H54 (cell line): ENCODE data around the gene ABCA2.
A peak's percentile ranks its signal among the peaks of the same experiment; 100 is the strongest.

Experiments
- DNase-seq: peaks from one replicate; pipeline ENCODE4 v3.0.0; 2011; ENCODE audit warnings: low spot score, mixed read lengths; ENCODE audit not compliant: insufficient read length
- FAIRE-seq: peaks from 3 replicates; lab custom pipeline; 2011; peaks lifted over from hg19 to GRCh38; lab: Jason Lieb, UNC
- POLR2A ChIP-seq: IDR thresholded peaks from 2 replicates; pipeline ENCODE4 v1.6.1; 2011; ENCODE audit warnings: low read depth, mild to moderate bottlenecking, low read length

The ABCA2 gene, protein sequence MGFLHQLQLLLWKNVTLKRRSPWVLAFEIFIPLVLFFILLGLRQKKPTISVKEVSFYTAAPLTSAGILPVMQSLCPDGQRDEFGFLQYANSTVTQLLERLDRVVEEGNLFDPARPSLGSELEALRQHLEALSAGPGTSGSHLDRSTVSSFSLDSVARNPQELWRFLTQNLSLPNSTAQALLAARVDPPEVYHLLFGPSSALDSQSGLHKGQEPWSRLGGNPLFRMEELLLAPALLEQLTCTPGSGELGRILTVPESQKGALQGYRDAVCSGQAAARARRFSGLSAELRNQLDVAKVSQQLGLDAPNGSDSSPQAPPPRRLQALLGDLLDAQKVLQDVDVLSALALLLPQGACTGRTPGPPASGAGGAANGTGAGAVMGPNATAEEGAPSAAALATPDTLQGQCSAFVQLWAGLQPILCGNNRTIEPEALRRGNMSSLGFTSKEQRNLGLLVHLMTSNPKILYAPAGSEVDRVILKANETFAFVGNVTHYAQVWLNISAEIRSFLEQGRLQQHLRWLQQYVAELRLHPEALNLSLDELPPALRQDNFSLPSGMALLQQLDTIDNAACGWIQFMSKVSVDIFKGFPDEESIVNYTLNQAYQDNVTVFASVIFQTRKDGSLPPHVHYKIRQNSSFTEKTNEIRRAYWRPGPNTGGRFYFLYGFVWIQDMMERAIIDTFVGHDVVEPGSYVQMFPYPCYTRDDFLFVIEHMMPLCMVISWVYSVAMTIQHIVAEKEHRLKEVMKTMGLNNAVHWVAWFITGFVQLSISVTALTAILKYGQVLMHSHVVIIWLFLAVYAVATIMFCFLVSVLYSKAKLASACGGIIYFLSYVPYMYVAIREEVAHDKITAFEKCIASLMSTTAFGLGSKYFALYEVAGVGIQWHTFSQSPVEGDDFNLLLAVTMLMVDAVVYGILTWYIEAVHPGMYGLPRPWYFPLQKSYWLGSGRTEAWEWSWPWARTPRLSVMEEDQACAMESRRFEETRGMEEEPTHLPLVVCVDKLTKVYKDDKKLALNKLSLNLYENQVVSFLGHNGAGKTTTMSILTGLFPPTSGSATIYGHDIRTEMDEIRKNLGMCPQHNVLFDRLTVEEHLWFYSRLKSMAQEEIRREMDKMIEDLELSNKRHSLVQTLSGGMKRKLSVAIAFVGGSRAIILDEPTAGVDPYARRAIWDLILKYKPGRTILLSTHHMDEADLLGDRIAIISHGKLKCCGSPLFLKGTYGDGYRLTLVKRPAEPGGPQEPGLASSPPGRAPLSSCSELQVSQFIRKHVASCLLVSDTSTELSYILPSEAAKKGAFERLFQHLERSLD (N-terminal part only)

DNA sequence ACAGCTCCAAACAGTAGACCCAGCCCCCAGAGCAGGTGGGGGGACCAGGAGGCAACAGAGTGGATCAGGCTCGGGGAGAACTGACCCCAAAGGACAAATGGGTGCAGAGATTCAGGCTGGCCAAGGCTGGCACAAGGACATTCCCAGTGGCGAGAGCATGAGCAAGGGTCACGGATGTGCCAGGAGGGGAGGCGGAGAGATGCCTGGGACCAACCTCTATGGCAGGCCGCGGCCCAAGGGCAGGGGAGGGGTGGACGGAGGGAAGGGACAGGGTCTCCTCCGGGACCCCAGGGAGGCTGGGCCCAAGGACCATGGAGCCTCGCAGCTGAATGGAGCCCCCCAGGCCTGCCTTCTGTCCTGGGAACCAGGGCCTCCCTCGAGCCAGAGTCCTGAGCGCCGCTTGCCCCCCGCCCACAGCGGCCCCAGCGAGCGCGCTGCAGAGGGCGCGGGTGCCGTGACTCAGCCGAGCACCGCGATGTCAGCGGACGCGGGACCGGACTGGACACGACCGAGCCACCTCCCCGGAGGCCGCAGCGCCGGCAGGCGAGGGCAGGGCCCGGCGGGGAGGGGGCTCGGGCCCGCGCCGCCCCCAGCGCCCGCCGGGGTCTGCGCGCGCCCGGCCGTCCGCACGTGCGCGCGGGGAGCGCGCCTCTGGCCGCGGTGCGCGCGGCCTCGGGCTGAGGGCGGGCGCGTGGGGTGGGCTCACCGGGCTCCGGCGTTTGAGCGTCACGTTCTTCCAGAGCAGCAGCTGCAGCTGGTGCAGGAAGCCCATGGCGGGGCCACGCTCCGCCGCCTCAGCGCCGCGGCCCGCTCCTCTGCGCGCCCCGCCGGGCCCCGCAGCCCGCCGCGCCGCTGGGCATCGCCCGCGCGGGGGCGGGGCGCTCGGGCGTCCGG lies at the start of gene ABCA2:
Gene ABCA2, minus strand, starts transcription at position 869 of the 894 bp plus-strand sequence. Its CDS starts 97 bp downstream, at position 772.
- peak; percentile 51 for TF ChIP-seq POLR2A
- FAIRE-seq: no peak
- DNase-seq: peak; percentile 85

DNA sequence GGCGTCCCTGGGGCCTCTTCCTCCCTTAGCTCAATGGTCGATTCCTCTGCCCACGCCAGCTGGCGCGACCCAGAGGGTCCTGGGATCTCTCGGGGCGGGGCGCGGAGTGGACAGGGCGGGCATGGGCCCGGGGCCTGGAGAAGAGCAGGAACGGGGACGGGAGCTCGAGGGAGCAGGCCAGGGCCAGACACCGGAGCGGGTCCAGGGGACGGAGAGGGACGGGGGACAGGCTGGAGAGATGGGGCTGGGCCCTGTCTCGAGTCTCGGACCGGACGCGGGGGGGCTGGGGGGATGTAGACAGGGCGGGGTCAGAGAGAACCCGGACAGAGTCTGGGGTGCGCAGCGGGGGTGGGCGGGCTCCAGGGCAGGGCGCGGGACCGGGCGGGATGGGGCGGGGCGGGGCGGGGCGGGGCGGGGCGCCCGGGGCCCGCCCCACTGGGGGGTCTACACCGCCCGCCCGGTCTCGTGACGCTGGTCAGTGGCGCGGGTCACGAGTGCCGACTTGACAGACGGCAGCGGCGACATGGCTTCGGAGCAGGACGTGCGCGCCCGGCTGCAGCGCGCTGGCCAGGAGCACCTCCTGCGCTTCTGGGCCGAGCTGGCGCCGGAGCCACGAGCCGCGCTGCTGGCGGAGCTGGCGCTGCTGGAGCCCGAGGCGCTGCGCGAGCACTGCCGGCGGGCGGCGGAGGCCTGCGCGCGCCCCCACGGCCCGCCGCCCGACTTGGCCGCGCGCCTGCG lies 49.1 kb upstream of the ABCA2 start, which contains the start of gene UAP1L1:
Gene UAP1L1, plus strand, starts transcription at position 508 of the 738 bp plus-strand sequence. Its CDS starts 16 bp downstream, at position 524.
- FAIRE-seq (no peak), DNase-seq (peak; percentile 95)
- TF ChIP-seq POLR2A: peak; percentile 88

DNA sequence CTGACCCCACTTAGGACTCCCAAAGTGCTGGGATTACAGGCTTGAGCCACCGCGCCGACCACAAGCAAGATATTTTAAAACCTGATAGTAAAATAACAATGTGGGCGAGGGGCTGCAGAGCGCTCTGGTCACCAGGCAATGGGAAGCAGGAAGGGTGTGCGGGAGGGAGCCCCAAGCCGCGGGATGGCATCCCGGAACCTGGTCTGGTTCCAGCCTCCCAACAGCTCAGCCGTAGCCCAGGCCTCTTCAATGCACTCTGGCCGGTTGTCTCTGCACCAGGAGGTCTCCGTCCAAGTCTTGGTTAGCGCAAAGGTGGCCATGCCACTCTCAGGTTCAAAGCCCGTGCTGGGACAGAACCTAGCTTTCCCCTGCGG lies 48.6 kb upstream of the ABCA2 start:
- no peak for TF ChIP-seq POLR2A
- DNase-seq: no peak
- no peak for FAIRE-seq

GRCh38 chr9:137075275-137075775 lies 47.3 kb upstream of the ABCA2 start:
- no peak for DNase-seq
- TF ChIP-seq POLR2A: no peak
- no peak for FAIRE-seq

- DNase-seq (no peak), FAIRE-seq (no peak)
- TF ChIP-seq POLR2A: no peak
Measured at GRCh38 chr9:137074657-137075274, 46.7 kb upstream of the ABCA2 start.

- DNase-seq (no peak), FAIRE-seq (no peak)
- TF ChIP-seq POLR2A: no peak
Measured at GRCh38 chr9:137073992-137074399, 46.0 kb upstream of the ABCA2 start.

DNA sequence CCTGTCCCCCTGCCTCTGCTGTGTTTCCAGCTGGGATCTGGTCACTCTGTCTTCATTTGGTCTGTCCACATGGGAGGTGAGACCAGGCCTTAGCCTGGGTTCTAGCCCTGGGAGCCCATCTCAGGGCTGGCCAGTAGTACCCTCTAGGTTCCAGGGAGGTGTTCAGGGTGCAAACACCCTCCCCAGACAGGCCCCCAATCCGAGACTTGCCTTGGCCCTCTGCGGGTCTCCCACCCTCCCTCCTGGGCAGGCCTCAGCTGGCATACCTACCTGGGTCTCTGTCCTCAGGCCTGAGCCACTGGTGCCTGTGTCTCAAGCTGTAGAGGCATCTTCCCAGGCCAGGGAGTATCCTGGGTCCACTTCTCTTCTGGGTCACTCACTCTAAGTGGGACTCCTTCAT lies 43.2 kb upstream of the ABCA2 start:
- DNase-seq (no peak), FAIRE-seq (no peak)
- TF ChIP-seq POLR2A: no peak

GRCh38 chr9:137070906-137071275 lies 42.9 kb upstream of the ABCA2 start:
- FAIRE-seq: no peak

DNA sequence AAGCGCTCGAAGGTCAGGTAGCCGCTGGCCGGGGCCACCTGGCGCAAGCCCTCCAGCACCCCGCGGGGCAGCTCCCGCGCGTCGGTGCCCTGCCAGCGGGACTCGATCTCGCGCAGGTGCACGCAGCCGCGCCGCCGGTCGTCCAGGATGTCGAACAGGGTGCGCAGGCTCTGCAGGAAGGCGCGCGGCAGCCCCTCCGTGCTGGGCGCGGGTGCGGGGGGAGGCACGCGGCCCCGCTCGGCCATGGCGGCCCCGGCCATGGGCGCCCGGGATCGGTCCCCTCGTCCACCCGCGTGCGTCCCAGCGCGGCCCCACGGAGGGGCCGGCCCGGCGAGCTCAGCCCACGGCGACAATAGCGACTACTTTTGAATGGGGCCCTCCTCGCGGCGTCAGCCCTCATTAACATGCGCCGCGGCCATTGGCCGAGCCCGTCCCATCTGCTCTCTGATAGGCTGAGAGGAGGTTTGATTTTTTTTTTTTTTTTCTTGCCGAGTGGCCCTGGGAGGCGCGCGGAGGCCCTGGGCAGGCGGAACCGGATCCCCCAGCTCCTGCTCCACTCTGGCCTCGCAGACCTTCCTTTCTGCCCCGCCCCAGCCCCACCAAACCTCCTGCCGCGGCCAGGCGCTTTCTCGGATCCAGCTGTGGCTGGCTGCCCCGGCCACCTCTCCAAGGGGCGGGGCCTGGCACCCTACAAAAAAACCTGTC lies 42.3 kb upstream of the ABCA2 start, which contains the start of gene SAPCD2:
Gene SAPCD2, minus strand, starts transcription at position 357 of the 705 bp plus-strand sequence. Its CDS starts 97 bp downstream, at position 260.
- FAIRE-seq (peak; percentile 70), DNase-seq (peak; percentile 100)
- TF ChIP-seq POLR2A: peak; percentile 63

More at GRCh38 chr9:137070906-137071275, 42.9 kb upstream of the ABCA2 start:
- TF ChIP-seq POLR2A: no peak
- no peak for DNase-seq

- TF ChIP-seq POLR2A: no peak
- DNase-seq (no peak), FAIRE-seq (no peak)
Measured at GRCh38 chr9:137069508-137070091, 41.6 kb upstream of the ABCA2 start.
